Heart right ventricle (tissue), 16 donors: ENCODE measurements around the gene SMIM1. TPM values are rescaled to one million over a fixed set of nuclear protein-coding genes. Genes with fewer than 3 reads are reported as not detected.
A peak's percentile ranks its signal among the peaks of the same experiment; 100 is the strongest.

ENCODE experiments used
- ATAC-seq, 8 donors: fragments of 200-7000 bp; cut with Tn5 transposase; one replicate each; pipeline ENCODE4 v1.9.1; 2020; ENCODE audit warnings: mild to moderate bottlenecking in 8 of 8, moderate library complexity in 8 of 8, moderate number of reproducible peaks in 1 of 8
- DNase-seq, 2 donors: peaks; one replicate each; pipeline ENCODE4 v3.0.0-alpha.2; 2020
- H3K27ac ChIP-seq, 10 donors: fragments of 200-600 bp; sonication (generic) in 2 of 10; one replicate each; pipeline versions ENCODE4 v1.5.0 to v1.8.0; 2020 to 2022; ENCODE audit warnings: mild to moderate bottlenecking in 3 of 10
- H3K27me3 ChIP-seq, 7 donors: fragments of 200-600 bp; one replicate each; pipeline ENCODE4 v1.8.0; 2021 to 2022; ENCODE audit warnings: mild to moderate bottlenecking in 2 of 7
- H3K36me3 ChIP-seq, 9 donors: fragments of 200-600 bp; sonication (generic) in 1 of 9; one replicate each; pipeline versions ENCODE4 v1.5.0 to v1.8.0; 2020 to 2022; ENCODE audit warnings: mild to moderate bottlenecking in 2 of 9
- H3K4me1 ChIP-seq, 9 donors: fragments of 200-600 bp; sonication (generic) in 1 of 9; one replicate each; pipeline versions ENCODE4 v1.5.0 to v1.8.0; 2020 to 2022; ENCODE audit warnings: mild to moderate bottlenecking in 4 of 9
- H3K4me3 ChIP-seq, 10 donors: fragments of 200-600 bp; sonication (generic) in 2 of 10; one replicate each; pipeline versions ENCODE4 v1.5.0 to v1.8.0; 2020 to 2022; ENCODE audit warnings: mild to moderate bottlenecking in 7 of 10, moderate library complexity in 2 of 10
- H3K9me3 ChIP-seq, 11 donors: fragments of 200-600 bp in 10 of 11; sonication (generic) in 2 of 11; one replicate each; pipeline versions ENCODE4 v1.5.0 to v1.8.0; 2013 to 2022; ENCODE audit warnings: mild to moderate bottlenecking in 2 of 11, control low read depth in 1 of 11, moderate library complexity in 1 of 11
- CTCF ChIP-seq, 9 donors: fragments of 200-600 bp; sonication (generic) in 2 of 9; IDR thresholded peaks; one replicate each; pipeline versions ENCODE4 v1.5.0 to v1.8.0; 2021 to 2022; ENCODE audit warnings: antibody characterized with exemption in 9 of 9, mild to moderate bottlenecking in 5 of 9, moderate library complexity in 1 of 9
- WGBS, 2 donors: extraction: QIAGEN DNeasy Blood & Tissue Kit; methylation state at CpG; one replicate each; pipeline ENCODE4 v1.1.7; 2013; ENCODE audit warnings: inconsistent platforms in 1 of 2; 5-methylcytosine and 5-hydroxymethylcytosine counted together
- intact Hi-C, 10 donors: fragments of 100-400 bp; cut with DNase I; formaldehyde crosslinking; loops; one replicate each; pipeline versions ENCODE4 v1.11.1 to v1.14.2; 2022
- polyA plus RNA-seq, 2 donors: library from polyadenylated mRNA; stranded (reverse); fragments of 200-250 nt; gene quantifications; one replicate each; pipeline ENCODE4 v1.2.3, GENCODE V29; 2013
- total RNA-seq, 10 donors: library from RNA; stranded (reverse); fragmentation: NEBNext Ultra II Directional in 3 of 10; extraction: Animal tissue kit (Norgen Biotek cat#: 25700) in 3 of 10; gene quantifications; one replicate each; pipeline versions ENCODE4 v1.2.1 to v1.2.4, GENCODE V29; 2021 to 2023
- donor health status: Arrhythmogenic right ventricular cardiomyopathy.
- donor health status: ischemic (EF 13 %, LVEDD 7.1; RV severe dilation, severe dysfunction).
- donor health status: healthy with polysubstance abuse.
- donor health status: DM: no; HTN: yes; CAD: no.
- donor health status: DM: no; HTN: no; CAD: no.
- donor health status: ischemic (EF 25% LVEDD 6.9; RV normal size, moderate dysfunction).
- donor health status: ischemic (EF 25% LVEDD 5.7; RV mildly dilated, moderate dysfunction).
- donor health status: healthy.
- donor health status: DM: yes; HTN: yes; CAD: no.
- donor health status: Ischemic cardiomyopathy.
- donor health status: ischemic (EF 35%, LVEDD 5.7; RV mildly dilated, moderate dysfunction).
- donor health status: nonischemic (EF 11% LVEDD 7.7; RV severe dilation, severe dysfunction).
- donor health status: DM: yes; HTN: yes; CAD: no.
- donor health status: PGD.
- donor health status: ischemic (EF 29% LVEDD 5.4; RV normal size, mild dysfunction).
- donor health status: nonischemic (EF 23%, LVEDD 6.1; RV moderate dilation, normal function).

The SMIM1 gene
- total and polyA plus RNA-seq, 12 donors: 4.0 to 33.9 (median 9.7) TPM

- DNase-seq (no peak), ATAC-seq (no peak)
- Histone ChIP-seq H3K4me1 (no peaks in the 10 kb centered on the region), H3K27ac (no peak overlapping the region), H3K27me3 (no peaks in the 10 kb centered on the region), H3K36me3 (peaks cover 0 to 75% (median 34%) of the 10 kb centered on the region in 9 donors), H3K4me3 (no peak overlapping the region), H3K9me3 (no peaks in the 10 kb centered on the region)
- 94% methylated on average over 38 of the region's 38 CpGs for WGBS, 2 donors
- TF ChIP-seq CTCF (IDR thresholded peaks at IDR 0.05): no peak
- intact Hi-C loops: no loop called here
Observed at GRCh38 chr1:3816331-3817137, 44.0 kb downstream of the SMIM1 start.

GRCh38 chr1:3817138-3817740, 44.7 kb downstream of the SMIM1 start:
- WGBS, 2 donors: 95 to 96% methylated on average over 17 of the region's 17 CpGs
- Histone ChIP-seq H3K4me1 (no peaks in the 10 kb centered on the region), H3K36me3 (peaks cover 0 to 82% (median 41%) of the 10 kb centered on the region in 9 donors), H3K27ac (no peak overlapping the region), H3K27me3 (no peaks in the 10 kb centered on the region), H3K4me3 (no peak overlapping the region), H3K9me3 (no peaks in the 10 kb centered on the region)
- ATAC-seq (peak in 1 of 8 donors; percentile 27), DNase-seq (no peak)
- no peak for TF ChIP-seq CTCF (IDR thresholded peaks at IDR 0.05)
- intact Hi-C loops: no loop called here

GRCh38 chr1:3817821-3818597, 45.5 kb downstream of the SMIM1 start:
- Histone ChIP-seq H3K4me3 (no peak overlapping the region), H3K27me3 (no peaks in the 10 kb centered on the region), H3K27ac (no peak overlapping the region), H3K4me1 (no peaks in the 10 kb centered on the region), H3K9me3 (no peaks in the 10 kb centered on the region), H3K36me3 (peaks cover 0 to 90% (median 48%) of the 10 kb centered on the region in 9 donors)
- DNase-seq: no peak
- WGBS, 2 donors: 93 to 94% methylated on average over 28 of the region's 28 CpGs
- intact Hi-C loops: no loop called here
- TF ChIP-seq CTCF (IDR thresholded peaks at IDR 0.05): no peak
- ATAC-seq: peak in 1 of 8 donors; percentile 22

GRCh38 chr1:3819771-3820200, 47.2 kb downstream of the SMIM1 start:
- WGBS, 2 donors: 76 to 77% methylated on average over 10 of the region's 10 CpGs
- intact Hi-C loops: no loop called here

More at GRCh38 chr1:3819771-3820200, 47.2 kb downstream of the SMIM1 start:
- no peak for TF ChIP-seq CTCF (IDR thresholded peaks at IDR 0.05)
- H3K9me3 ChIP-seq: no peaks in the 10 kb centered on the region
- no peak overlapping the region for H3K27ac ChIP-seq
- H3K4me1 ChIP-seq: no peaks in the 10 kb centered on the region
- no peak overlapping the region for H3K4me3 ChIP-seq
- no peaks in the 10 kb centered on the region for H3K27me3 ChIP-seq
- no peak for ATAC-seq
- no peak for DNase-seq
- peaks cover 0 to 91% (median 43%) of the 10 kb centered on the region in 9 donors for H3K36me3 ChIP-seq
